NCI-H2081 treated with DMSO at 0.1 percent for 48 hours (cell line): ENCODE measurements around the gene DENND4B.
A peak's percentile ranks its signal among the peaks of the same experiment; 100 is the strongest.

Experiments used
- DNase-seq: peaks from one replicate; lab custom pipeline; 2025; lab: John Stamatoyannopoulos, UW

Gene DENND4B

DNA sequence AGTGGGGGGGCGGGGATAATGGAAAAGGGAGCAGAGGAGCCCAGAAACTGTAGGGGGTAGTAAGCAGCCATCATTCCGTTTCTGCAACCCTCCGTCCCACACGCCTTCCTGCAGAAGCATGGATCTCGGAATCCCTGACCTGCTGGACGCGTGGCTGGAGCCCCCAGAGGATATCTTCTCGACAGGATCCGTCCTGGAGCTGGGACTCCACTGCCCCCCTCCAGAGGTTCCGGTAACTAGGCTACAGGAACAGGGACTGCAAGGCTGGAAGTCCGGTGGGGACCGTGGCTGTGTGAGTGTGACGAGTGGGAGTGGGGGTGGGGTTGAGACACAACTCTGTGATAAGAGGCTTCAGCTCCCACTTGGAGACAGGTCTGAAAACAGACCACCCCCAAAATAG, 21.9 kb upstream of the DENND4B start:
- DNase-seq = no peak

DNA sequence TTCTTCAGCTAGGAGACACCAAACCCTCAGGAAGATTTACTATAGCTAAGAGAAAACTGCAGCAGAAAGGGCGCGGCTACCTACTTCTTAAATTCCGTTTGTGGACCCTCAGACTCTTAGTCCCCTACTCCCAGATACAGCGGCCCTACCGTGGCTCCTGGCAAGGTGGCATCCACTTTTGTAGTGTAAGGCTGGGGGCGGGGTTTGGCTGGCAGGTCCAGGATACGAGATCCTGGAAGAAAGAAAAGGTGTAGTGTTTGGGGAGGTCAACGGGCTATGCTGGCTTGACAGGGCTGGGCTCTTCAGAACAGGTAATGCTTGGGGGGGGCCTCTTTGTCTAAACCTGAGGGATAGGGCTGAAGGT, 21.5 kb upstream of the DENND4B start:
- DNase-seq = no peak

DNA sequence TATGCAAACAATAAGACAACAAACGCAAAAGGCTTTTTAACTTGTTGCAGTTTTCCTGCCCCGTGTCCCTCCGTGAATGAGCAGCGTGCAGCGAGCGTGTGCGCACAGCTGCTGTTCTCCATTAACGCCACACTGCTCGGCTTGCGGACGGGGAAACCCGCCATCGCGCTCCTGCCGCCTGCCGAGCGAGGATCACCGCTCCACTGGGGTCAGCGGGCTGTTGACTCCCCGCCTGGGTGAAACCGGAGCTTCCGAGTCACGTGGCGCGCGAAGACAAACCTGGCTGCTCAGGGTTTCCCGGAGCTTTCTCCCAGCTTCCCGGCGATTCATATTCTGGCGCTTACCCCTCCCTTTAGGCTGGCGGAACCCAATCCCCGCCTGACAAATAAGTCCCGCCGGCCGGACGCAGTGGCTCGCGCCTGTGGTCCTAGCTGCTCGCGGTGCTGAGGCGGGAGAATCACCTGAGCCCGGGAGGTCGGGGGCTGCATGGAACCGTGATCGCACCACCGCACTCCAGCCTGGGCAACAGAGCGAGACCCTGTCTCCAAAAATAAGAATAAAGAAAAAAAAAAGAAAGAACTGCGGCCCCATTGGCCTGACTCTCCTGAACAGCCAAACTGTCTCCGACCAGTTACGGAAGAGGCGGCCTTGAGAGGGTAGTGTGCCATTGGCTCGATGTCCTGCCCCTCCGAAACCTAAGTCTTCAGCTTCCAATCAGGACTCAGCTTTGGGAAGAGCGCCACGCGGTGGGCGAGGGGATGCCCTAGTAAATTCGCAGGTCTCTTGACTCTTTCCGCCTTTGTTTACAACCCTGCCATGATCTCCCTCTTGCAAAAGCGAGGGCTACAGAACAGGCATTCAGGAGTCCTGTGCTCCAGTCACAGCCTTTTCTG, 20.8 kb upstream of the DENND4B start, which contains the start of gene CREB3L4:
TSS of gene CREB3L4 (plus strand) at position 796 of the 893 bp plus-strand sequence. CDS start 624 bp downstream, outside the sequence.
- peak; percentile 98 for DNase-seq

DNA sequence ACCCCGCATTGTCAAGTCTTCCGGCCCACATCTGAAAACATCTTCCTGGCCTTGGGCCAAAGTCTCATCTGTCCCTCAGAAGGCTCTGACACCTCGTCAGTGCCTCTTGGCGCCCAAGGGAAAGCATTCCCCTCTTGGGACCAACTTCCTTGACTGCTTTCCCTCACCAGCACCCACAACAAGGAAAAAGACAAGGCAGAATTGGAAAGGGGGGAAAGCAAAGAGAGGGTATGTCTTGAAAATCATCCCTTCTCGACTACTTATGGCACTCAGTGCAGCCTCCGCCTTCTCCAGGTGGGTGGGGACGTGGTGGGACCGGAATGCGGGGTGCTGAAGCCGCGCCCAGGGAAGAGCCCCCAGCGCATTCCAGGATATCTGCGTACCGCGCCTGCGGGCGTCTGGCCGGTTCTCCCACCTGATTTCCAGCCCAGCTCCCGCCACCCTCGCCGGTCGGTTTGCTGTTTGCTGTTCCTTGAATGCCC, 17.4 kb upstream of the DENND4B start:
- DNase-seq = no peak

DNA sequence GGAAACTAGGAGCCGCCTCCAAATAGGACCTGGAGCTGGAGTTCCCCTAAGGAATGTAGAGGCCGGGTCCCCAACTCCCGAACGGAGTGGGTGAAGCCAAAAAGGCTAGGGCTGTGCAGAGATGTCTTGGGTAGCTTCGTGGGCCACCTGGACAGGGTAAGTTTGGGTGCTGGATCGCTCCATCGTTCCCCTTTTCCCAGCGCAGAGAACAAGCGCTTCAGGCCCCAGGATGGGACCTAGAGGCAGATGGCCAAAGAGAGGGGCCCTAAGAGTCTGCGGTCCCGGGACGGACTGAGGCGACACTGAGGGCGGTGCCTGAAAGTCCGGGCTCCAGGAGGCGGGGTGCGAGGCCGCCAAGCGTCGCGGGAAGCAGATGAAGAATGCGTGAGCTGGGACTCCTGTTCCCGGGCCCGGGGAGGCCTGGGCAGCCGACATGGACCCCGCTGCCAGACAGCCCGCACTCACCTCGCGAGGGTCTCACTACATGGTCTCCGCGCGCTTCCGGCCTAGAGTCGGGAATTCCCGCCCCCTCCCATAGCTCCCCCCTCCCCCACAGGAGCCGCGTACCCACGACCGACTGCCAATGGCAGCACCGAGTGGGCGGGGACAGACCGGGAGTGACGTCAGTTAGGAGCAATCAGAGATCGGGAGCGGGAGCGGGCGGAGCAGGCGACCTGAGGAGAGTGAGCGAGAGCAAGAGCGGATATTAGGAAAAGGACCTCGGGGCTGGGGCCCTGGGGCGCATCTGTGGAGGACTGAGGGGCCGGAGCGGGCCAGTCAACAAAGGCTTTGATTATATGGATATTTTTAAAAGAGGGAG, 16.7 kb upstream of the DENND4B start, which contains the start of gene SLC39A1:
TSS of gene SLC39A1 (minus strand) at position 508 of the 820 bp plus-strand sequence. CDS start 822 bp downstream, outside the sequence.
- peak; percentile 95 for DNase-seq

DNA sequence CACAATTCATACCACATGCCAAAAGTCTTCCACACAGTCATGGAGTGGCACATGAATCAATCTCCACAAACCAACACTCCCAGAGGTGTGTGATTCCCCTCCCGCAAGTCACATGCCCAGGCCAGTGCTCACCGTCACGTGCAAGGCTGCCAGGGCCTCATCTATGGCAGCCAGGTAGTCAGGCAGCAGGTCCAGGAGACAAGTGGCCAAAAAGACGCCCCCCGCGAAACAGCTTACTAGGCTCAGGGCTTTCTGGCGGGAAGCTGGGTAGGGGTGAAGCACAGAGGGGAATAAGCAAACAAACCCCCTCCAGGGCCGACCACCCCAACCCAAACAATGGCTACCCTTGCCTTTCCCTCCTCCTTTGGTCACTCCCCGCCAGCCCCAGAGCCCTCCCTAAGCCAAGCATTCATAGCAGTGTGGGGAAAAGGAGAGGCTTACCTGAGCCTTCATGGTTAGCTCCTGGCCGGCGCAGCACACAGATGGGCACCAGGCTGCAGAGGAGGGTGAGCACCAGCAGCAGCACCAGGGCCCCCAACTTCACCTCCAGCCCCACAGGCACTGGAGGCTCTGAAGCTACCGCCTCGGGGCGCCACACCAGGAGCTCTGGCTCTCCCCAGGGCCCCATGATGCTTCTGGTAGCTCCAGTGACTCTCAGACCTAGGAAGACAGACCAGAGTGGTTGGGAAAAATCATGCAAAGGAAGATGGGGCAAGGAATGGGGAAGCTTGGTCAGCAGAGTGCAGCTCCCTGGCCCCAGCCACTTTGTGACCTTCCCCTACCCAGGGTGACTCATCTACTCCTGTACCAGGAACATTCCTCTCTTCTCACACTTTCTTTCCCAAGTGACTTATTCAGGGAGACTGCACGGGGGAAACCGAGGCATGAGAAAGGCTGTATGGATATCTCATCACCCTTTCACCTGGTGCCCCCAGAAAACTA, 15.8 kb upstream of the DENND4B start:
- DNase-seq = no peak

DNA sequence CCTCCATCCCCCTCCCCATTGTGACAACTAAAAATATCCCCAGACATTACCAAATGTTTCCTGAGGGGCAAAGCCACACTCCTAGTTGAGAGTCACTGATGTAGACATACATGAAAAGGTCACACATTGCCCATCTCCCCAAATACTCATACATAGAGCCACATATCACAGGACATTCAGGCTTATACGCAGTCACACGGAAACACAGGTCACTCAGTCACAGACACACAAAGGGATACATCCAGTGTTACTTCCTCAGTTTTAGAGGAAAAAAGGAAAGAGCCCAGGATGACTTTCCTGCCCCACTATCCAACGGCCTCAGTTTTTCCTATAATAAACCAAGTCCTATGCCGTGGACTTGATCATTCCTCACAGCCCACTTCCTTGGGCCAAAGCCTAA, 14.9 kb upstream of the DENND4B start:
- DNase-seq = no peak

DNA sequence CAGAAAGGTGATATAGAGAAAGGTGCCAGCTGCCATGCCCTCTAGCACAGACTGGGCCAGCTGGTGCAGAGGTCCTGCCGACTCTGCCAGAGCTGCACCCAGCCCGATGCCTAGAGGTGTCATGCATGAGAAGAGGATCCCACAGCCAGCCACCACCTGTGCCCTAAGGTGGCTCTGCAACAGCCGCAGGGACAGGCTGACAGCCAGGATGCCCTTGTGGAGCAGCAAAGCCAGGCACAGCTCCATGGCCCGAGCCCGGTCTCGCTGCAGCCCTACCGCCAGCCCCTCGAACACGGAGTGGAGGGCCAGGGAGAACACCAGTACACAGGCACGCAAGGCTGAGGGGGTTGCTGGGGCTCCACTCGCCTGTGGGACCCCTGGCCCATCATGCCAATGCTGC, 13.7 kb upstream of the DENND4B start:
- no peak for DNase-seq

DNA sequence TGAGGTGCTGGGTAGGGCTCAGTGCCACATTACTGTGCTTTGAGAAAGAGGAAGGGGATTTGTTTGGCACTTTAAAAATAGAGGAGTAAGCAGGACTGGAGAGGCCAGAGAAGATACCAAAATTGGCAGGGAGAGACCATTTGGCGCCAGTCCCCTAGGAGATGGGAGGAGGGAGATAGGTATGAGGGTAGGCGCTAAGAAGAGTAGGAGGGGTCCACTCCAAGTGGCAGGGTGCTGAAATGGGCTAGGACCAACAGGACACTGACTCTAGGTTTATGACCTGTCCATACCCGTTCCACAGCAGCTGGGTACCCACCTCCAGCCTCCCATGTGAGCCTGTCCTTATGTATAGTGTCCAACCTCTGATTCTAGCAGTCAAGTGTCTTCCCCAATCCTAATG, 12.9 kb upstream of the DENND4B start:
- DNase-seq = no peak

DNA sequence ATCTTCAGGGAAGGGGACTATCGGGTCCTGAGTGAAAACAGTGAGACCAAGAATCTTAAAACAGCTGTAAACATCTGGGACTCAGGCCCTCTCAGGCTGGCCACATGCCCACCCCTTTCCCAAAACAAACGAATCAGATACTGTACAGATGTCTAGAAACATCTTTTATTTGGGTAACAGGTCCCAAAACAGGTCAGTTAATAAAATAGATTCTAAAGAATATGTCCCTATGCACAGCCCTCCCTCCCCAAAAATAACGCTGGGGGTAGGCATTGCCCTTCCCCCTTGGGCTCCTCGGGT, 12.4 kb upstream of the DENND4B start:
- DNase-seq = no peak

DNA sequence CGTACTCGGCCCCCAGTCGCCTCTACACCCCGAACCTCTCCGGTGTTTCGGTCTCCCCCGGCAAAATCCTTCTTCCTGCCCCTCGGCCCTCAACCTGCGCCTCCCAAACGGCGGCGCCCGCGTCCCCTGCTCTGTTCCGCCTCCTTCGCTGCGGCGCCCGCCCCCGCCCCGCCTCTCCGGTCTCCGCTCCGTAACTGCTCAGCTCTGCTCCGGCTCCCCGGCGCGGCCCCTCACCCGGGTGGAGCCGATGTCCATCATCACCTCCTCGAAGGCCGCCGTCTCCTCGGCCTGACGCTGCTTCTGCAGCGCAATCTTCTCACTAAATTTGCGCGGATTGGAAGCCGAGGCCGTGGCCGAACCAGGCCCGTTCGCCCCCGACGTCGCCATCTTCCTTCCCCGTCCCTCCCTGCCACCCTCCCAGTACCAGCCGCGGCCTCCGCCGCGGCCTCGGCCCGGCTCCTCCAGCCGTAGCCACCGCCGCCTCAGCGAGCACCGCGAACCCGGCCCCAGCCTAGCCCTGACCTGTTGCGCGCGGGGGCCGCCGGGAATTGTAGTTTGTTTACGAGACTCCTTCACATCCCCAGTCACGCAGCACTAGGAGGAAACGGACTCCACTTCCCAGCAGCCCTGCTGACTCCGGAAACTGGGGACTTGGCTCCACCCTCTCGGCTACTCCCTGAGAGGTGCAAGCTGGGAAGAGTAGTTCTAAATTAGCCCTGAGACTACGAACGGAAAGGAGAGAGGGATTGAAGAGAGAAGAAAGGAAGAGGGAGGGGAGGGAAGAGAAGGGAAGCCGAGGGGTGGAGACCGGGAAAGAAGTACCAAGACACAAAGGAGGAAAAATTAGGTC, 11.8 kb upstream of the DENND4B start, which contains the start of gene CRTC2:
TSS of gene CRTC2 (minus strand) at position 502 of the 850 bp plus-strand sequence. CDS start at position 387, 115 bp downstream.
- peak; percentile 99 for DNase-seq

DNA sequence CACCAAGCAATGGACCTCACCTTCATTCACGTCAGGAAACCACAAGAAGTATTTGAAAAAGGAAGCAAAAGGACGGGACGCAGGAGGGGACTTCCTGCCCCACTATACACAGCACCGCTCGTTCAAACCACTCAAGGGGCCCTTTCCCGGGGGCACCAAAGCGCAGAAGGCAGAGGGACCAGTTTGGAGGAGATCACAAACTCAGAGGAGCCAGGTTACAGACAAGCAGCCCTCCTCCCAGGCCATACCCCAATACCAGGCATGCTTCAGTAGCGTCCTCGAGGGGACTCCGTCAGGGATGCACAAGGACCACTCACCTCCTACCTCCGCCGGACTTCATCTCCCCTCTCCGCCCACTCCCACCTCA, 11.2 kb upstream of the DENND4B start:
- DNase-seq = no peak

DNA sequence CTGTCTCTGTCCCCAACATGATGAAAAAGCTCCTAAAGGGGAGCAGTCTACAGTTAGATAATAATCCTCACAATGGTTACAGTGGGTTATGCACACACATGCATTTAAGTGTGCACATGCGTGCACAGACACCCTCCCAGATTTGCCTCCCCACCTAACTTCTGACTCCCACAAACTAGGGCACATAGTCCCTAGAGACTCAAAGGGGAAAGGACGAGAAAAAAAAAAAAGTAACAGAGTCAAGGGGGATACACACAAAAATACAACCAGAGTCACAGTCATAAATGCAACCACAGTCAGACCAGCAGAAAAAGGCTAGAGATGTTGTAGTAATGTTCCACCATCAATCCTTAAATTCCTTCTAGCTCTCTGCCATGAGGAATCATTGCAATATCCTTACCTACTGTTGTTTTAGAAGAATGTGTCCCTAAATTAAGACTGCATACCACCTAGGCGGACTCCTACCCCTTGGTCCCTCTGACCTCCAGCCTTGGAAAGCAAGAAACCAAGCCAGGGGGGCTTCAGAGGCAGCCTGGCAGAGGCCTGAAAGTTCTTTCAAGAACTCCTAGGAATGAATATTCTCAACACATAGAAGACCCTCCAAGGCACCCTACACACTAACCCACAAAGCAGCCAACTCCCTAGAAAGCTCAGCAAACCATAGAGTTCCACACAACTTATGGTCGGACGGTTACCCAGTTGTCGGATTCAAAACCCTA, 10.6 kb upstream of the DENND4B start:
- DNase-seq = no peak

DNA sequence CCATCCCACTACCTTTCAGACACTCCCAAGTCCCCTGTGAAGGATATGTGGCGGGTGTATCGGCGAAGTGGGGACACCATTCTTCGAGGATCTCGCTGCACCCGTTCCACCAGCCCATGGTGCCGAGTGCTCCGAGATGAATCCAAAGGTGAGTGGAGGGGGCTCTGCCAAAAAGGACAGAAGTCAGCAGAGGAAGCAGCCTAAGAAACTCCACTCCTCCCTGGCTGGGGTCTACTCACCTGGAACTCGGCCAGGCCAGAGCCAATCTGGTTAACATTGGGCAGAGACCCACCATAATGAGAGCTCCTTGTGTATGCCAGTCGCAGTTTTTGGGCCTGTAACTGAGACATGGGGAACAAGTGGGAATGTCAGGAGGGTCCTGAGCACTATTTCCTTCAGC, 8.3 kb upstream of the DENND4B start:
- no peak for DNase-seq

DNA sequence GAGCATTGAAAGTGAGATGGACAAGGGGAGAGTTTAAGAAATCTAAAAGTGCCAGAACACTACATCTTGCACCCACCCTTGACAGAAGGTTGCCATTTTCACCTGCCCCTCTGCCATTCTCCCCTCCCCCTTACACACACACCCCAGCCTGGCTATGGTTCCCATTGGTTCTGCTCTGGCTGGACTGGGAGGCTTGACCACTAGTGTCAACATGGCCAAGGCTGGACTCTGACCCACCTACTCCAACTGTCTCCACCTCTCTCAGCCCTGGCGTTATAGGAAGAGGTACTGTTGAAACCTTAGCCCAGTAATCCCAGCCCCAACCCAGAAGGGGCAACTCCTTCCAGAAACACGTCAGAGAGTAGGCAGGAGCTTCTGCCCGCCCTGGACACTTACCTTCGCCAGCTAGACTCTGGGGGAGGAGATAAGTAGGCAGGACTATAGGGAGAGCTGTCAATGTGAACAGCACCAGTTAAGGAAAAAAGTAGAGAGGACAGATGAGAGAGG, 7.4 kb upstream of the DENND4B start:
- no peak for DNase-seq

DNA sequence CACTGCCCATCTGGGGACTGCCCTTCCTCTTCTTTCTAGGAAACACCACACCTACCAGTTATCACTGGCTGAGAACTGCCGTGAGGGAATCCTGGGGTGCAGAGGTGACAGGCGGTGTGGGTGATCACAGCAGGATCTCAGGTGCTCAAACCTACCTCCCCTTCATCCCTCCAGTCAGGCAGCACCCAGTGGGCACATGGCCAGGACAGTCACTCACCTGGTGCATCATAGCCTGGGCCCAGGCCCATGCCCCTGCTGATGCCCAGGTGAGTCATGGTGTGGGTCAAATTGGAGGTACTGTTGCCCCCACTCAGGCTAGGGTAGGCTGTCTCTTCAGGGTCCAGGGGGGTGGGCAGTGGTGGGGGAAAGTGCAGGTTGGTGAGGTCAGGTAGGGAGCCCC, 5.3 kb upstream of the DENND4B start:
- no peak for DNase-seq

DNA sequence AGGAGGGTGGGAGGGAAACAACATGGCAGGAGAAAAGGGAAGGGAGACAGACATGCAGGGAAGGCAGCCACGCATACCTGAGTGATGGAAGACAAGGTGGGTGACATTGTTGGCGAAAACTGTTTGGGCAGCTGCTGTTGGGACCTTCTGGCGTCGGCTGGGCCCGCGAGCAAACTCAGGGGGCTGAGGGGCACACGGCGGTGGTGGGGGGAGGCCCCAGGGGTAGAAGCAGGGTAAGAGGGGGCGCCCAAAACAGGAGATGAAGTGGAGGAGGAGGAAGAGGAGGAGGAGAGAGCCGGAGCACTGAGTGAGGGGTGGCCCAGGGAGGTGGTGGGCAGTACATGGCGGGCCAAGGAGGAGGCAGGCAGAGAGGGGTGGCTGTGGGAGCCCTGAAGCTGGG, 4.7 kb upstream of the DENND4B start:
- DNase-seq = no peak

DNA sequence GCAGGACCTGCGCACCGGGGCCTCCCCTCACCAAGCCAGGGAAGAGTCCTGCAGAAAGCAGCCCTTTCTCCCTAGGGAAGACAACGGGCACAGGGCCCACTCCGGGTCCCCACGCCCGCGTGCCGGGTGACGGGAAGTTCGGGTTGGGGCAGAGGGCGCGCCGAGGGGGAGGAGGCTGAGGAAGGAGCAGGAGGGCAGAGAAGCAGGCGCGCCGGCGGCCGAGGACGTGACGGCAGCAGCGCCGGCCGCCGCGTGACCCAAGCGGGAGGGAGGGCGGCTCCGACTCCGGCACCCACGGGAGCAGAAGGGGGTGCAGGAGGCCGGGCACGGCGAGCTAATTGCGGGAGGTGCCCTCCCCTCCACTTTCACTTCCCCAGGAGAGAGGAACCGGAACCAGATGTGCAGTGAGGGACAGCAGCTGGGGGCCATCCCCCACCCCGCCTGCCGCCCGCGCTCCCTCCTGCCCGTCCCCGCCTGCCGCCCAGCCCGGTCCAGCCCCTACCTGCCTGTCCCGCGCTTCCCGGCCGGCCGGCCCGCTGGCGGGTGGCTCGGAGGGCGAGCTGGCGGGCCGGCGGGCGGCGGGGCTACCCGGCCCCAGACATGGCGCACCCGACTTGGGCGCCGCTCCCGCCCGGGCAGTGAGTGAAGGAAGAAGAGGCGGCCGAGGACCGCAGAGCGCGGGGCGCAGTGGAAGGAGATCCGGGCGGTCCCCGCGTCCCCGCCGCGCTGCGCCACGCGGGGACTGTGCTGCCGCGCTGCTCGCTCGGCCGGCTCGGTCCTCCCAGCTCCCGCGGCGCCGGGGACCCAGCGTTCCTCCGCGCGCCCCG, 510 bp downstream of the DENND4B start:
- no peak for DNase-seq
